GM21367 (cell line): ENCODE results near the gene BDKRB2.

Experiments
- ATAC-seq: cut with Tn5 transposase; IDR thresholded peaks from one replicate; pipeline ENCODE4 v1.9.1; 2021; ENCODE audit not compliant: unreplicated experiment

The BDKRB2 gene

DNA sequence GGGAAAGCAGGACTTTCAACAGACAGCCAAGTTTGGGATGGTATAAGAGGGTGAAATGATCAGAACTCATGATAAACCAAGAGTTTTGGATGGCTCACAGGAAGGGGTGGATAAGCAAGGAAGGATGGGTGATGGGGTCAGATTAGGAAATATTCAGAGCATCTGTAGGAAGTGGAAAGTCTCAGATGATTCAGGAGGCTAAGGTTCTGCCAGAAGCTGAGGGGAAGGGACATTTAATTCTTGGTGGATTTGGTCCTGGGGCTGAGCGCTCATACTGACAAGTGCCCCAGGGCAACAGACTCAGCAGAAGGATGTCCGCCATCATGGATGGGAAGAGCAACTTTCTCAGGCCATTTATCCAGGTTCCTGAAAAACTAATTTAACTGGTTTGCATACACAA, 28.4 kb upstream of the BDKRB2 start:
- ATAC-seq, result no peak

DNA sequence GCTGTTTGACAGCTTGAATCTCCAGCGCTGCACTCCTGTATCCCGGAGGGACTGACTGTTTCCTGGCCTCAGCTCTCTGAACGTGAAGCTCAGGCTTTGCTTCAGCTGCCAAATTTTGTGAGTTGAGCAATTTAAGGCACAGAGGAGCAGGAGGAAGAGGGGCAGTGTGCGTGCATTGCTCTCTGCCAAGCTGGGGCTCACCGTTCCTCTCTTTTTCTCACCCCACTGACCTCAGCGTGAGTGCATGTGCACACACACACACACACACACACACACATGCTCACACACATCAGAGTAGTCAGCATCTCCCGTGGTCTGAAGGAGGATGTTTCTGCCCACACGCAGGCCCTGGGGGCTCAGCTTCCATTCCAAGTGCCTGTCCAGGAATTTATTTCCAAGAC, 27.8 kb upstream of the BDKRB2 start:
- ATAC-seq, result no peak

DNA sequence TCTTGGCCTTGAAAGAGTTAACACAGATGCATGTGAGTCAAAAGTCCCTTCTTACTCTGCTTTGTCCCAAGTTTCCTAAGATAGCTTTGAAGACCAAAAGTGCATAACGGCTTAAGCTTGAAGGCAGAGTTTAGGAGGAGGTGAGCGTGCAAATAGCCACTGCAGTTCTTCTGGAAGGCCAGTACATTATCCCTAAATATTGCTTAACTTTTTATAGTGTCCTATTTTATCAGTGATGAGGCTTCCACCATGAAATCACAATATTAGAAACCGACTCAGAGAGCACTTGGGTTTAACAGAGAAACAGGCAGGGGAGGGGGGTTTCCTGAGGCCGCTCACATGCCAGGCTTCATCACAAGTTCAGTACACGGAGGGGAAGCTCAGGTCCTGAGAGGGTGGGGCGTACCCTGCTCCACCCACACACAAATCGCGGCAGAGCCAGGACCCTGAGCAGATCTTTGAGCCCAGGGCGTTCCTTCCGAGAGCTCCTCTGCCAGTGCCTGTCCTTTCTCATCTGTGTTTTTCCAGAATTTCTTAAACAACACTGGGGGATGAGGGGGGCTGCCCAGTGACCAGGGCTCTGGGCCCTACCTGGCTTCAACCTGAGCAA, 26.8 kb upstream of the BDKRB2 start:
- ATAC-seq, result no peak

DNA sequence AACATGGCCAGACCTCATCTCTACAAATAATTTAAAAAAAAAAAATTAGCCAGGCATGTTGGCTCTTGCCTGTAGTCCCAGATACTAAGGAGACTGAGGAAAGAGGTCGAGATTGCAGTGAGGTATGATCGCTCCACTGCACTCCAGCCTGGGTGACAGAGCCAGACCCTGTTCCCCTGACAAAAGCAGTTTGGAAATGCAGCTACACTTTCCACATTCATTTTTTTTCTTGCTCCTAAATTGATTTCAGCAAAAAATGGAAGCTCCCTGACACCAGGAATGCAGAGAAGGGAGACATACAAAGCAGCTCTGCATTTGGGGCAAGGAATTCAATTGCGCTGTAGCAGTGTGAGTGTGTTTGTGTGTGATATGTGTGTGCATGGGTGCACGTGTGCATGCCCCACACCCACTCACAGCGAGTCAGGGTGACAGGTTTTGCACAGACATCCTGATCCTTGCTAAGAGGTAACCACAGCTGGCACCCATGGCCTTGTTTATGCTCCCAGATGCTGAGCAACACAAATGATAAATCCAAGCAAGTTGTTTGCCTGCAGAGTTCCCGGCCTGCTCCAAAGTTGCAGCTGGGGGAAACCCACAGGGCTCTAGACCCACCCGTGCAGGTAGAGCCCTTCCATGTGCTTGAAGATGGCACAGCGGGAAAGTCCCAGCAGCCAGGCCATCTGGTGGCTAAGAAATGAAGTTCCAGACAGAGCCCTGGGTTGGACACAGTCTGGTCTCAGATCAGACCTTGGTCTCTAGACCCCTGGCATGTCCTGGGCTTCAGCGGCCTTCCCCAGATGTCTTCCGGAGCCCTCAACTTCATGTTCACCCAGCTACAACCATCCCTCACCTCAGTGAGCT, 25.9 kb upstream of the BDKRB2 start:
- ATAC-seq, result no peak

DNA sequence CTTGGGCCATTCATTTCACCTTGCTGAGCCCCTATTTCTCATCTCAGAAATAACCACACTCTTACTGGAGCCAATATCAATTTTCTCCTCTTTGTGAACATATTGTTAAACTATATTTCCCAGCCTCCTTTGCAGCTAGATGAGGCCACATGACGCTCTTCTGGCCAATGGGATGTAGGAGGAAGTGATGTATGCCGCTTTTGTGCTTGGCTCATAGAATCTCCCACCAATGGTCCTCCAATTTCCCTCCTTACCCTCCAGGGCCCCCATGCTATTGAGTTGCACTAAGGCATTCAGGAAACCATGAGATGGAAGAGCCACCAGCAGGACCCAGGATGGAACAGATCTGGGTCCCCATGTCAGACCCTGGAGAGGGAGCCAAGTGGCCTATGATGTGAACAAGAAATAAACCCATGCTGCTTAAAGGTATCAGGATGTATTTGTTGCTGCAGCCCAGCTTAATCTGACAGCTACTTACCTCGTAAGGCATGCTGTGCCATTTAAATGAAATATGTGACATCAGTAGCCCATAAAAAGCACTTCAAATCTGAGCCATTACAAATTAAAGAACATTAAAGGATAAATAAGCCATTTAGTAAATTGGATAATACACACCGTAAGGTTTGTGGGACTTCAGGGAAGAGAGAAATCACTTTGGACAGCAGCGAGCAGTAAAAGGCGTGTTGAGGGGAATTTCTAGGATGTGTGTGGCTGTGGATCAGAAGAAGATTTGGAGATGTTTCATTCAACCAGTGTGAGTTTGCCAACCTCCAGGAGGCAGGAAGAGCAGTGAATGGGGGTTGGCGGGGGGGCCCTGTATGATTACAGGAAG, 24.4 kb upstream of the BDKRB2 start:
- ATAC-seq, result no peak

DNA sequence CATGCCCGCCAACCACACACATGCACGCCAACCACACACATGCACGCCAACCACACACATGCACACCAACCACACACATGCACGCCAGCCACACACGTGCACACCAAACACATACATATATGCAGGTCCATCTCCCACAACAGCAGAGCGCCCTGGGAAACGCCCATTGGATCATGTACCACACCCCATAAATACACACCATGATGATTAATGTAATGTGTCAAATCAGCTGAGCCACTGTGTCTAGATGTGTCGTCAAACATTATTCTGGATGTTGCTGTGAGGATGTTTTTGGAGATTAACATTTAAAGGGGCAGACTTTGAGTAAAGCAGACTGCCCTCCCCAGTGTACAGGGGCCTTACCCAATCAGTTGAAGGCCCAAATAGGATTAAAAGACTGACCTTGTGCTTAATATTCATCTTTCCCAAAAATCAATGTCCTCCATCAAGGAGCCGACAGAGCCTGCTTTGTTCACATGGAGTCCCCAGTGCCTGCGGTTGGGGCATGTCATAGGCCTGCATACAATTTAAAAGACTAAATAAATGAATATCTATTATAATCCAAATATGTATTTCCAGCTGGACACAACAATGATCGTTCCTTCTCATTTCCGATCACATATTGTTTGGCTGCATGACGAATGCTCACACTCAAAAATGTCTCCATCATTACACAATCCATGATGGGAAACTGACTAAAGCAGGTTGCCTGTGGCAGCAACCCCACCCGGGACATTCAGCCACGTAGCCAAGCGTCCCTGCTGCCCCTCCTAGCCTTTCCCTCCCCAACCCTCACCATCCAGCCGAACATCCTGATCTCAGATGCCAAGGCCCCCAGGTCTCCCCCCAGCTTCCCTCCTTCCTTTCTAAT, 23.2 kb upstream of the BDKRB2 start:
- no peak for ATAC-seq

DNA sequence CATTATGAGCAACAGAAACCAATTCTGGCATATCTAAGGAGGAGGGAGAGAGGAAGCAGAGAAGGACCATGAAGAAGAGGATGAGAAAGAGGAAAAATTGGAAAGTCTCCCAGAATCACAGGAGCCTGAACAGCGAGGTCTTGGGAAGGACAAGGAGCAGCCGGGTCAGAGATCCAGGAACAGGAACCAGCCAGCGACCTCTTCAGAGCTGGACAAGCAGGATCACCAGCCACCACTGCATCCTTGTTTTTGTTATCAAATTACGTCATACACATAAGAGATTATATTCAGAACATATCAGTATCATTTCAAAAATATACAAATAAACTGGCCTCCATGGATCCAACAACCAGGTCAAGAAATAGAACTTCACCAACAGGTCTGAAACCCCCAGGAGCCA, 22.1 kb upstream of the BDKRB2 start:
- ATAC-seq, result no peak

DNA sequence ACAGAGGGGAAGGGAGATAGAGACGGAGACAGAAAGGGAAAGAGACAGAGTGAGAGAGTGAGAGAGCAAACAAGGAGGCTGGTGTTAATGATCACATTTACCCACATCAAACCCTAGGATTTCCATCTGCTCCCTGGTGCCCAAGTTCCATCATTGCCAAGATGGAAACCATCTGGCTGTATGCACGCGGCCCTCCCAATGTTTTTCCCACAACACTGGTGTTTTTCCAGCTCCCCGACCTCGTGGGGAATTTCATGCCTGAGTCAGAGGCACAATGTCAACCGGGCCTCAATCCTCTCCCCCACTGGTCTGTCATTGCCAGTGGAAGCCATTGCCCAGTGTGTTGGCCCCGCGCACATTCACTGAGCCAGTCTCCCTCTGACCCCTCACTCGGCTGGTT, 19.9 kb upstream of the BDKRB2 start:
- ATAC-seq, result no peak

DNA sequence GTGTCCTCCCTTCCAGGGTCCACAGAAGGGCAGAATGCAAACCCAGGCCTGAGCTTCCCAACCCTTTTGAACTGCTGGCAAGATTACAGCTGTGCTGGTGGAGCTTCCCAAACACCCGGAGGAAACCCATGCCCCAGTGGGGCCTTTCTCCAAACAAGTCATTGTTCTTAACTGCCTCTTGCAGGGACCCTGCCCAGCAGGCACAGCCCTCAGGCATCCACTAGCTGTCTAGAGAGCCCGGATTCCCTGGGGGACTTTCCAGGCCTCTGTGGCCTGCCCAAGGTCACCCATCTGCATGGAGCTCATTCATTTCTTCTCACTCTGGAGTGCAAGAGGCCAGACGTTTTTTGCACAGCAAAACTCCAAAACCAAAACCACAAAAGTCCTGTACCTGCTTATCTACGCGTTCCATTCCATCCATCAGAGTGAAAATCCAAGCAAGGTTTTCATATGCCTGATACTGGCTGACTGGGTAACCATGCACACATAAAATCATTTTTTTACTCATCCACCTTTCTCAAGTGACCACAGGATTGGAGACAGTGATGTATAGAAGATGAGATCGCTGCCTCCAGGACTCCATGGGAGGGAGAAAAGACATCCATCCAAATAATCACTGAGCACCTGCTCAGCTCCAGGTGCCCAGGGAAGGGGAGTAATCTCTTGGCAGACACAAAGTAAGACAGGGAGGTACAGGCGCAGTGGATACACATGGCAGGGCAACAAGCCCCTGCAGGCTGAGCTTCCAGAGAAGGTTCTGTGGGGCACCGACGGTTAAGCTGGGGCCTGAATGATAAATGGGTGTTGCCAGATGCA, 17.2 kb upstream of the BDKRB2 start:
- no peak for ATAC-seq

DNA sequence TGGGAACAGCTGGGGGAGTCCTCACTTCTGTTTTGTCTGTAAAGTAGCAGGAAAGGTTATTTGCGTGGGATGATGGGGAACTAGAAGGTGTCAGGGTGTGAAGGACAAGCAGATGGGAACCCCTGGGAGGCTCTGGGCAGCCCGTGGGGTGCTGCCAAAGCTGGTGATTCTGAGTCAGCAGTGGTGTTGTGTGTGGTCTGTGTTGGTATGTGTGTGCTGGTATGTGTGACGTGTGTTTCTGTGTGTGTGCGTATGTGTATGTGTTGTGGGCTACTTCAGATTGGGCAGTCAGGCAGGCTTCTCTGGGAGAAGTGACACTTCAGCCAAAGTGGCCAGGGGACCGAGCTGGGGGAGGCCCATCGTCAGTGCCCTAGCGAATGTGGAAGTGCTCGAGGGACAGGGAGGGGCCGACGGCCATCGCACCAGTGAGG, 15.3 kb upstream of the BDKRB2 start:
- ATAC-seq, result no peak

DNA sequence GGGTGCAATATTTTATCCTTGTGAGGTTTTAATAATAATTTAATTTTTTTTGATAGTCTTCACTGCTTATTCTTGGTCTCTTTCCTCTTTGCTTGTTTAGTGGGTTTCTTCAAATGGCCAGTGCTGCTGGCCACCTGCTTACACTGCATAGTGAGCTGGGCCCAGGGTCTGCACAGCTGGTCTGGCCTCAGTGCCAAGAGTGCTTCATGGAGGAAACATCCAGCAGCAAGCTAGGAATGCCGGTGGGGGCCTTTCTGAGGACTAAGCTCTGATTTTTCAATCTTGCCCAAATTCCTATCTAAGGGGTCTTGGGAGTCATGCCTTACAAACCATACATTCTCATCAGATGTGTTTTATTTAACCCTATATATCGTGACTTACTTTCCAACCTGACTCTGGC, 13.3 kb upstream of the BDKRB2 start:
- no peak for ATAC-seq

DNA sequence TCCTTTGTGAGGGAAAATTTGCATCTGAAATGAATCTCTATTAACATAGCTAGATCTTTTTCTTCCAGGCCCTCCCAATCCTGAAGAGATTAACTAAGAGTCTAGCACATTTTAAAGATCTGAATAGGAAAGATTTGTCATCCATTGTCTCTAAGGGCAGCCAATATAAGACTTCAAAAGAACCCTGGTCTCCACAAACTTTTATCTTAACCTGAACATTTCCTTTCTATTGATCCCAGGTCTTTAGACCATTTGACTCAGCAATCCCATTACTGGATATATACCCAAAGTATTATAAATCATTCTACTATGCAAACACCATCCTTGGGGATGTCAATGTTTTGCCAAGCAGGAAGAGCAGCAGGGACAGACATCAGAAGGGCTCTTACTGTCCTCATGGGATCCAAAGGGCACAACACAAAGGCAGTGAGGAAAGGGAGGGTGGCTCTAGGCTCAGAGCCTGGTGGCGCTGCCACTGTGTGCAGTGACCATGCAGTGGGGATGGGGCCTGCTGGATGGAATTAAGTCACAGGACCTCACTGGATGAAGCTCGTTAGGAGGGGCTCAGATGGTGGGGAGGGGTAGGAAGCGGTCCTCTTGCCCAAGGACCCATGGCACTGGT, 12.7 kb upstream of the BDKRB2 start:
- no peak for ATAC-seq

DNA sequence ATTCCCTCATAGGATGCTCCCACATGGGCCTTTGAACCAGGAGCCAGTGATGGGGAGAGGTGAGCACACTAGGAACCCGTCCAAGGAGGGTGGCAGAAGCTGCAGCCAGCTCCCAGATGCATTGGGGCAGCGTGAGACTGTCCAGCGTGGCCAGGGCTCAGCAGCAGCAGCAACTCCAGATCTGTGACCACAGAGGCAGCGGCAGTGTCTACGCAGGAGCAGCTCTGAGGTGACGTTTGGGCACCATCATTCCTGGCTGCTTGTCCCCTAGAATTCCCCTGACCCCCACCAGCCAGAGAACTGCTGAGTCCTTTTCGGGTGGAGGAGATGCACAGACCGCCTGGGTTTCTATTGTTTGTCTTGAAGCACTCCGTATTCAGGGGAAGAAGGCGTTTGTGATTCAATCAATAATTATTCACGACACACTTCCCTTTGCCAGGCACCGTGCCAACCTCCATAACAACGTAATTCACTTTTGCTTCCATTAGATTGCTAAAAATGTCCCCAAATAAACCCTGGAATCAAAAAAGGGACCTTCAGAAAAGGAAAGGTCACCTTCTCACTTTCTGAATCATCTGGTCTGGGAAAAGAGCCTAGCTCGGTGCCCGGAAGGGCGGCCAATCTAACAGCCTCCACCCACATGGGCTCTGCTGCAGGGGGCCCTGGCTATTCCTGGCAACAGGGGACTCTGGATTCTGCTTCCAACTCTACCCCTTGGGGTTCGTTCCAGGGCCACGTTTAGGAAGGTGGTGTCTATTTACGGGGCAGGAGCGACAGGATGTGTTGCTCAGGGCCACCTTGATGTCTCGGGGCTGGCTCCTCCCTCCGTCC, 11.4 kb upstream of the BDKRB2 start:
- no peak for ATAC-seq

DNA sequence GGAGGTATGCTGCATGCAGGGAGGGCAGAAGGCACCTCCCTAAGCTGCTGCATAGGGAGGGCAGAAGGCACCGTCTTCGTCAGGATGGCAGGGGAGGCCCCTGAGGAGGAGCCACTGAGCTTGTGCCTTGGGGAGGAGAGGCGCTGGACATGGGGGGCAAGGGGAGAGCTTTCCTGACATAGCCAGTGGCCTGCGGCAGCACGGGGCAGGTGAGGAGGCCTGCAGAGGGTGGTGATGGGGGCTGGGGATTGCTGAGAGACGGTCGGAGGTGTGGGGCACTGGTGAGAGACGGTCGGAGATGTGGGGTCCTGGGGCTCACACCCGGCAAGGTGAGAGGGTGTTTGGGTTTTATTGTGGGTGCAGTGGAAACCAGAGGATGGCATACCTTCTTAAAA, 10.4 kb upstream of the BDKRB2 start:
- no peak for ATAC-seq

DNA sequence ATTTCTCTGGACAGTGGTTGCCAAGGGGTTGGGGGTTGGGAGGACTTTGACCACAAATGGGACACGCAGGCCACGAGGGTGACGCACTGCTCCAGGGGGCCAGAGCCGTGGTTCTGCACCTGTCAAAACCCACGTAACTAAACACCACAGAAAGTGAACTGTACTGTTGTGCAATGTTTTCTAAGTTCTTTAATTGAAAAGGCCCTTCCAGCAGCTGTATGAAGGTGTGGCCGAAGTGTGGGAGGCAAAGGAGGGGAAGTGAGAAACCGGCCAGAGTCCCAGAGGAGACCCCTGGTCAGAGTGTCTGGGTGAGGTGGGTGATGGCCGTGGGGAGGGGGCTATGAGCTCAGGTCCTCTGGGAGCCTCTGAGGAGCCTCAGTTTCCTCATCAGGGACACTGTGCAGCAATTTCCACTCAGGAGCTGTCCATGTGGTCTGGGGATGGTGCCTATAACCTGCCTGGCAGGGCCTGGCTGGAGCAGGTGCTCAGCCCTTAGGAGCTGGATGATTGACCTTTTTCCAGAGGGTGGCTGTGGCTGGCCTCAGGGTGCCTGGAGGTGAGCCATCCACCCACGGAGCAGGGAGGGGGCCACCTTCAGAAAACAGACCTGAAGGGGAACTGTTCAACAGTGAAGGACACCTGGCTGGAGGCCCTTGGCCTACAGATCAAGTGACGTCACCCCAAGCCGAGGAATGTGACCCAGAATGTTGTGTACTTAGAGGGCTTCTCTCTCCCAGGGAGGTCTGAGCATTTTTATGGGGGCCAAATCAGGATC, 9.8 kb upstream of the BDKRB2 start:
- ATAC-seq, result no peak

DNA sequence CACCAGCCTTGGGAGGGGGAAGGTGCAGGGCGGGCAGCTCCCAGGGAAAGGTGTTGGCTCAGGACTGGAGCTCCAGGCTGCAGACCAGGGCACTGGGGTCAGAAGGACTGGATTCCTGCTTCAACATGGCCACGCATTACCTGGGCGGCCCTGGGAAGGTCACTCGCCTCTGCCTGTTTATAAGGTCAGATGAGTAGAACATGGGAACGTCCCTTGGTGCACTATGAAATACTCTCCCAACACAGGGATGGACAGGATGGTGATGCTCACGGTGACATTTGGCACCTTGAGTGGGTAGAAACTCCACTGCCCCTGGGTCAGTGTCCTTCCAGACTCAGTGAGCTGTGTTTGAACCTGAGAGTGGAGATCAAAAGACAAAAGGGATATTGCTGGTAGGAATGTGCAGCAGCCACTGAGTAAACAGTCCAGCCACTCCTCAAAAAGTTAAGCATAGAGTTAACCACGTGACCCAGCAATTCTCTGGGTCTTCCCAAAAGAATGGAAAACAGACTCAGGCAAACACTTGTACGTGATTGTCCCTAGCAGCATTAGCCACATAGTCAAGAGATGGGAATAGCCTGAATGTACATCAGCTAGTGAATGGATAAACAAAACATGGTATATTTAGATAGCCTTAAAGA, 9.1 kb upstream of the BDKRB2 start:
- ATAC-seq, result no peak

DNA sequence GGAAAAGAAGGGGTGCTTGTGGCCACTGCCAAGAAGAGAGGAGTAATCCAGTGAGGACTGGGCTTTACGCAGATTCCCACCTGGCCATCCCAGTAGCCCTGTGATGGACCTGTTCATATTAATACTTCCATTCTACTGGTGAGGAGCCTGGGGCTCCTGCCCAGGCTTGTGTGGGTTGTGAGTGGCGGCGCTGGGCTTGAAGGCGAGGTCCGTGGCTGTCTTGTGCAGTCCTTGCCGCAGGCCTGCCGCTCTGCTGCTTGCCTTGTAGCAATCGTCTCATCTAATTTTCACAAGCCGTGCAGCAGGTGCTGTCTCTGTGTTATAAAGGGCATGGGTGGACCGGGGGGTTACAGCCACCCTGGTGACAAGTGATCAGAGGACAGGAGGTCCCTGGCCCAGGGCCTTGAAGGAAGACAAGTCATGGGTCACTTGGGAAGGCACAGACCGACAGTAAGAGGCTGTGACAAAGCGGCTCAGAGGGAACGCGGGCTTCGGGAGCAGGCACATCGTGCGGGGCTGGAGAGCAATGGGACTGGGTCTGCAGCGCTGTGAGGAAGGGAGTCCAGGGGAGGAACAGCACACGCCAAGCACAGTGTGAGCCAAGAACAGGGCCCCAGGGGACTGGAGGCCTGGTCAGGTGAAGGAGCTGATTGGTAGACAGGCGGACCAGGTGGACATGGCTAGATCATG, 7.3 kb upstream of the BDKRB2 start:
- no peak for ATAC-seq
